GM10248 (cell line): ENCODE results near the gene TERB2.
"Not testable (repeated sequence)": the region's sequence is repeated elsewhere in the genome, so short reads cannot be mapped to it uniquely, and the experiment has no call there.

Source experiments
- CTCF ChIA-PET: fragments of 300-600 bp; sonication (Branson Sonifier 250); formaldehyde crosslinking; extraction: SDS; loops from one replicate; lab custom pipeline; 2021; ENCODE audit warnings: antibody characterized with exemption; lab: Yijun Ruan, JAX
- POLR2A ChIA-PET: fragments of 350-650 bp; sonication (Branson Sonifier 250); formaldehyde crosslinking; extraction: SDS; loops from one replicate; lab custom pipeline; 2020; ENCODE audit warnings: antibody characterized with exemption; lab: Yijun Ruan, JAX
- DNase-seq: peaks from one replicate; pipeline ENCODE4 v3.0.0; 2012; ENCODE audit errors: extremely low spot score
- CTCF ChIP-seq: IDR thresholded peaks from 2 replicates; pipeline ENCODE4 v1.5.1; 2012; ENCODE audit warnings: mild to moderate bottlenecking, low read depth; ENCODE audit errors: extremely low read depth, missing control alignments, control extremely low read depth

The TERB2 gene

GRCh38 chr15:44968475-44968874, 12.0 kb downstream of the TERB2 start:
- DNase-seq, result no peak
- POLR2A ChIA-PET, result interaction anchor here (0.9 kb wide), 1 partner anchor 69 kb away, joined by 3 read pairs; no protein-coding TSS in a partner anchor
- CTCF ChIA-PET, result interaction anchor here (1.0 to 2.0 kb wide), 4 partner anchors 55 to 152 kb away, joined by 3 to 15 read pairs (median 4); partner anchors contain the start of gene SORD
- TF ChIP-seq CTCF, result no peak

GRCh38 chr15:44971036-44971435, 14.5 kb downstream of the TERB2 start:
- POLR2A ChIA-PET, result no interaction called here
- no peak for DNase-seq
- CTCF ChIA-PET, result interaction anchor here (1.5 kb wide), 1 partner anchor 66 kb away, joined by 5 read pairs; no protein-coding TSS in a partner anchor
- no peak for TF ChIP-seq CTCF

- DNase-seq, POLR2A ChIA-PET, CTCF ChIA-PET: not testable (repeated sequence)
These were observed 19.7 kb downstream of the TERB2 start for GRCh38 chr15:44976183-44976582.

GRCh38 chr15:44977781-44978180, 21.3 kb downstream of the TERB2 start:
- POLR2A ChIA-PET, DNase-seq: not testable (repeated sequence)
- CTCF ChIA-PET, result interaction anchor here (1.8 kb wide), 1 partner anchor 140 kb away, joined by 9 read pairs; no protein-coding TSS in a partner anchor

GRCh38 chr15:44979617-44980339, 23.3 kb downstream of the TERB2 start:
- DNase-seq, POLR2A ChIA-PET: not testable (repeated sequence)
- CTCF ChIA-PET, result interaction anchor here (1.1 kb wide), 1 partner anchor 138 kb away, joined by 4 read pairs; no protein-coding TSS in a partner anchor

- DNase-seq, POLR2A ChIA-PET, CTCF ChIA-PET: not testable (repeated sequence)
These were observed 27.7 kb downstream of the TERB2 start for GRCh38 chr15:44984144-44984543.

GRCh38 chr15:44986346-44987055, 30.0 kb downstream of the TERB2 start:
- POLR2A ChIA-PET, result not testable (repeated sequence)
- CTCF ChIA-PET, result interaction anchor here (1.0 kb wide), 1 partner anchor 51 kb away, joined by 5 read pairs; no protein-coding TSS in a partner anchor

GRCh38 chr15:44987711-44988110, 31.2 kb downstream of the TERB2 start:
- DNase-seq, POLR2A ChIA-PET, CTCF ChIA-PET: not testable (repeated sequence)

More at GRCh38 chr15:44986346-44987055, 30.0 kb downstream of the TERB2 start:
- not testable (repeated sequence) for DNase-seq

GRCh38 chr15:44988184-44988869, 31.8 kb downstream of the TERB2 start:
- POLR2A ChIA-PET, CTCF ChIA-PET, DNase-seq: not testable (repeated sequence)

GRCh38 chr15:44988870-44989219, 32.4 kb downstream of the TERB2 start:
- POLR2A ChIA-PET, DNase-seq, CTCF ChIA-PET: not testable (repeated sequence)

- CTCF ChIA-PET, DNase-seq, POLR2A ChIA-PET: not testable (repeated sequence)
These were observed 41.1 kb downstream of the TERB2 start for GRCh38 chr15:44997632-44998031.
